GM12891 (cell line): ENCODE measurements around the gene TSC1.

ENCODE experiments used
- DNase-seq: peaks from one replicate; pipeline ENCODE4 v3.0.0; 2011; ENCODE audit warnings: low spot score; ENCODE audit not compliant: insufficient read length
- FAIRE-seq: peaks from 2 replicates; lab custom pipeline; 2011; peaks lifted over from hg19 to GRCh38; lab: Jason Lieb, UNC
- PAX5 ChIP-seq: IDR thresholded peaks from 2 replicates; pipeline ENCODE4 v1.6.1; 2011; ENCODE audit warnings: low read length, moderate library complexity, mild to moderate bottlenecking; ENCODE audit not compliant: insufficient read depth, severe bottlenecking
- POLR2A ChIP-seq: IDR thresholded peaks from 2 replicates; pipeline ENCODE4 v1.6.1; 2011; ENCODE audit warnings: low read depth, low read length, control low read depth
- POLR2AphosphoS5 ChIP-seq: IDR thresholded peaks from 2 replicates; pipeline ENCODE4 v1.6.1; 2011; ENCODE audit warnings: low read depth, low read length, control low read depth
- POU2F2 ChIP-seq: IDR thresholded peaks from 2 replicates; pipeline ENCODE4 v1.6.1; 2011; ENCODE audit warnings: low read depth, mild to moderate bottlenecking, control low read depth, low read length, moderate library complexity
- SPI1 ChIP-seq: IDR thresholded peaks from 2 replicates; pipeline ENCODE4 v1.6.1; 2011; ENCODE audit warnings: low read depth, low read length, control low read depth
- TAF1 ChIP-seq: IDR thresholded peaks from 2 replicates; pipeline ENCODE4 v1.6.1; 2011; ENCODE audit warnings: low read depth, low read length, control low read depth

The TSC1 gene

DNA sequence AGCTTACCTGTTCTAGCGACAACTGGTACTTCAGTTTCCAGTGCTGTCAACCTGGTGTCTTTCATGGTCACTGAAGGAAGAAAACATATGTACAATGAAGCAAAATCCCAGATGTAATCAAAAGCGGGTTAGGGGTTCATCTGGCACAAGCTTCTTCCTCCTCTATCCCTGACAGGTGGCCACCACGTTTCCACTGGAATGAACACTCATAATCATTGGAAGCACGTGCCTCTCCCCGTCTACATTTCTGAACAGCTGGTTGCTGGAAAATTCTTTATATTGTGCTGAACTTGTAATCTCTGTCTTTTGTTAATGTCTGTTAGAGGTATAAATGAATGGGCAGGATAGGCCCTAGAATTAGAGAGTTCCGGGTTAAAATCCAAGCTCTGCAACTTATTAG lies 9.4 kb downstream of the TSC1 start:
- FAIRE-seq (no peak), DNase-seq (no peak)
- TF ChIP-seq POU2F2: no peak
- no peak for TF ChIP-seq POLR2A
- no peak for TF ChIP-seq PAX5
- TF ChIP-seq TAF1: no peak
- TF ChIP-seq SPI1: no peak
- TF ChIP-seq POLR2AphosphoS5: no peak

GRCh38 chr9:132931178-132931735 lies 13.2 kb downstream of the TSC1 start:
- TF ChIP-seq POLR2A (no peak), POU2F2 (no peak), PAX5 (no peak), TAF1 (no peak), POLR2AphosphoS5 (no peak), SPI1 (no peak)
- DNase-seq (no peak), FAIRE-seq (no peak)

DNA sequence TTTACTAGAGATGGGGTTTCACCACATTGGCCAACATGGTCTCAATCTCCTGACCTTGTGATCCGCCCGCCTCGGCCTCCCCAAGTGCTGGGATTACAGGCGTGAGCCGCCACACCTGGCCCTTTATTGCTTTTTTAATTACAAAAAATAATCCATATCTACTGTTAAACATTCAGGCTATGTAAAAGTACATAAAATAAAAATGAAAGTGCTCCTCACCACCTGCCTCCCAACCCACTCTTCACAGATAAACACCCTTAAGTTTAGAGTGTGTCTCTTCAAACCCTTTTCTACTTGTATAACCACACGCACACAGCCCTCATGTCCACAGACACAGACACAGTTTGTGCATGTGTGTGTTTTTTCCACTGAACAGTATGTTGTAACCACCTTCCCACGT lies 16.7 kb downstream of the TSC1 start:
- FAIRE-seq (peak; percentile 75), DNase-seq (no peak)
- TF ChIP-seq POLR2AphosphoS5: no peak
- TF ChIP-seq PAX5: no peak
- no peak for TF ChIP-seq POLR2A
- TF ChIP-seq POU2F2: no peak
- TF ChIP-seq SPI1: no peak
- no peak for TF ChIP-seq TAF1

DNA sequence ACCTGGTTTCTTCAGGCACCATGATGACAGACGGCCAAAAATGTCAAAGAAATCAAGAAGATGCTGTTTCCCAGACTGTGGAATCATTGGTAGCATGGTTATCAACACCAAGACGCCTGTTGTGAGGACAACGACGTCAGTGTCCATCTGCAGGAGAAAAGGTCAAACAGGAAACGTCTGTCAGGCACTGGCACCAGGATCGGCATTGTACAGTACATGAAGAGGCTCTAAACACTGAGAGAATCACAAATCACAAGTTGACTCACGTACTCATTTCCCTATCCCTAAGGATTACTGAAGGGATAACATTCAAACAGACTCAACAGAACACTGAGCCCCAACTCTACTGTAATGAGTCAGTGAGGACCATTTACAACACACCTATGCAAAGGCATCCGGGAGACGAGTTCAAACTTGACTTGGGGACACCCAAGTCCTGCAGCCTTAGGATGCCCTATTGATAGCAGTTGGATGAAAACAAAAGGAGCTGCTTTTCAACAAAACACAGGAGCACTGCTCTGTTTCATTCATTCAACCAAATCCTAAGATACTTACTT lies 21.0 kb downstream of the TSC1 start:
- DNase-seq: no peak
- no peak for FAIRE-seq
- TF ChIP-seq TAF1 (no peak), POLR2AphosphoS5 (no peak), POLR2A (no peak), POU2F2 (no peak), PAX5 (no peak), SPI1 (no peak)

DNA sequence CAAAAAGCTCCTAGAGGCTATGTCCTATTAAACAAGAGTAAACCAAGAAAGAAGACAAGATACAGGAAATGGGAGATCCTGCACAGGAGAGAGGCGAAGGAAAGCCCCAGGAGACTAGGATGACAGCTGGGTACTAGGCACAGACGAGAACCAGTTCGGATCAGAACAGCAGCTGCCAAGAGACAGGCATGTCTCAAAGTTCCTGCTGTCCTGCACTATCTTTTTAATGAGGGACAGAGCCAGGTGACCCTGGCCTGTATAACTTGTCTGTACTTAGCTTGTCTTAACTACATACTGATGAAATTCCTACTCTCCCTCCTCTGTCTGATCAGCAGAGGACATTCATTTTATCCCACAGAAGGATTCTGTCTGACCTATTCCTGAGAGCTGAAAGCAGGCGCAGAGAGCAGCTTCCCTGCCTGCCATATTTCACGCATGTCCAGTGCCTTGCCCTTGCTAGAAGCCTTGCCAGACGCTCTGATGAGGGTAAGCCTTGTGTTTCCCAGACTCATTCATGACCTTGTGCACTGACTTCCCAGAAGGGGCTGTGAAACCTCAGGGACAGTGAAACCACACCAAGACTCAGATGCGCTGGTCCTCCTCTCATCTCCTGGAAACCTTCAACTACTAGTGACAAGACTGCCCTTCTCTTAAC lies 24.7 kb downstream of the TSC1 start:
- no peak for TF ChIP-seq SPI1
- TF ChIP-seq POLR2AphosphoS5: no peak
- no peak for TF ChIP-seq TAF1

GRCh38 chr9:132914924-132915323 lies 29.5 kb downstream of the TSC1 start:
- no peak for TF ChIP-seq PAX5
- no peak for TF ChIP-seq POLR2AphosphoS5
- TF ChIP-seq POU2F2: no peak
- TF ChIP-seq POLR2A: no peak
- TF ChIP-seq SPI1: no peak
- TF ChIP-seq TAF1: no peak
- DNase-seq: no peak
- FAIRE-seq: no peak

More for the DNA sequence above, 24.7 kb downstream of the TSC1 start:
- FAIRE-seq (no peak), DNase-seq (no peak)

GRCh38 chr9:132912131-132912530 lies 32.3 kb downstream of the TSC1 start:
- no peak for TF ChIP-seq SPI1
- TF ChIP-seq POLR2A: no peak
- TF ChIP-seq POLR2AphosphoS5: no peak
- TF ChIP-seq POU2F2: no peak
- TF ChIP-seq TAF1: no peak
- no peak for TF ChIP-seq PAX5
- no peak for DNase-seq
- no peak for FAIRE-seq

DNA sequence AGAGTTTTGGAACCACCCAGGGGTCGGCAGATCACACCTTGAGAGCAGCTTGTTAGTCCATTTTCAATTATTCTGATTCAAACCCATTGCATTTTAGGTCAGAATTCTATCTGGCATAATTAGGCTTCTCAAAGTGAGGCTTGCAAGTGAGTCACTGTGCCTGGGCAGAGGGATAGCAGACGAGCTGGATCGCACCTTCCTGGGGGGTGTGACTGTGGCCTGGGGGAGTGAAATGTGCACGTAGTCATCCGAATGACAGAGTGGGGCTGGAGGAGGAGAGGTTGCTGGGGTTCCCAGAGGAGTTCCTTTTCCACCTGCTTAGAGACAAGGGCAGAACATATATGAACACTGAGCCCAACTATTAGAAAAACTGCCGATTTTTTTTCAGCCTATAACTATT lies 34.0 kb downstream of the TSC1 start:
- FAIRE-seq: no peak
- DNase-seq: no peak

GRCh38 chr9:132909311-132909710 lies 35.1 kb downstream of the TSC1 start:
- FAIRE-seq: no peak
- TF ChIP-seq POLR2A: no peak
- TF ChIP-seq PAX5: no peak
- TF ChIP-seq POU2F2: no peak
- no peak for TF ChIP-seq SPI1
- no peak for TF ChIP-seq TAF1
- TF ChIP-seq POLR2AphosphoS5: no peak

More for the DNA sequence above, 34.0 kb downstream of the TSC1 start:
- TF ChIP-seq POLR2A: no peak
- TF ChIP-seq POLR2AphosphoS5: no peak
- no peak for TF ChIP-seq PAX5
- no peak for TF ChIP-seq SPI1
- no peak for TF ChIP-seq POU2F2
- no peak for TF ChIP-seq TAF1

More at GRCh38 chr9:132909311-132909710, 35.1 kb downstream of the TSC1 start:
- no peak for DNase-seq
